ENCODE data around the gene SGCA. TPM values are rescaled to one million over a fixed set of nuclear protein-coding genes. Genes with fewer than 3 reads are reported as not detected.

SGCA gene
- total RNA-seq, 1 experiment from 2014 or later, result 0.24 TPM

DNA sequence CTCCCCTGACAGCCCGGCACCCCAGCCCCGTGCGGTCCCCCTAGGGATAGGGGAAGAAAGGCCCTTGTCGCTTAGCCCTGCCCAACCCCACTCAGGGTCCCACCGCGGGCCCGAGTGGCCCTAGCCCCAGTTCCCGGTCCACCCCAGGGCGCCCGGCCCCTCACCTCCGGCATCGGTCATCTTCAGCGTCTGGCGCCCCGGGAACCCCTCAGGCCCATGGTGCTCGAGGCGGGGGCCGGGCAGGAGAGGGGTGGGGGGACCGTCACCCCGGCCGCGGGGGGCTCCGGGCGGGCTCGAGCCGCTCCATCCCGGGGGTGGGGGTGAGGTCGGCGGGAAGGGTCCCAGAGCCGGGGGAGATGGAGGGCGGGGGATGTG is 36.5 kb upstream of the SGCA start:
- Histone ChIP-seq H3K23me2 (ENCODE audit: insufficient read length, low read depth, low read length, poor library complexity, severe bottlenecking) (peaks cover 12% of the 10 kb centered on the region), H2BK5ac (ENCODE audit: insufficient read length, low read length) (no peak overlapping the region), H2BK12ac (ENCODE audit: insufficient read length, low read depth, low read length) (no peak overlapping the region), H2AFZ (ENCODE audit: low read length) (no peak overlapping the region), H4K5ac (ENCODE audit: insufficient read length, low read depth, low read length) (no peak overlapping the region), H3K4me1 (ENCODE audit: insufficient read depth, low read length) (peaks cover 5% of the 10 kb centered on the region; the same call in 1 of the 2 replicates), H2BK120ac (ENCODE audit: low read depth, low read length, poor library complexity, severe bottlenecking) (no peak overlapping the region), H3K14ac (ENCODE audit: insufficient read depth, low read length) (no peak overlapping the region), H3K56ac (ENCODE audit: insufficient read length, low read depth, low read length) (no peak overlapping the region), H3K4ac (ENCODE audit: low read depth, low read length) (no peak overlapping the region), H3K9me3 (ENCODE audit: control insufficient read depth, low read depth, low read length) (no peaks in the 10 kb centered on the region), H4K20me1 (ENCODE audit: control insufficient read depth, insufficient read depth, insufficient read length) (no peaks in the 10 kb centered on the region), H3K23ac (ENCODE audit: insufficient read length, low read depth, low read length) (no peak overlapping the region), H2BK20ac (ENCODE audit: low read depth, low read length, poor library complexity, severe bottlenecking) (no peak overlapping the region), H3K79me1 (ENCODE audit: insufficient read depth, low read depth, low read length, poor library complexity, severe bottlenecking) (no peaks in the 10 kb centered on the region), H3K4me2 (ENCODE audit: insufficient read depth, insufficient read length, low read length) (peak overlapping the region; percentile 82), H3K9ac (ENCODE audit: extremely low read depth, insufficient read length, low read length) (no peak overlapping the region), H2AK5ac (ENCODE audit: insufficient read length, low read length) (no peak overlapping the region), H3T11ph (ENCODE audit: low read length) (no peak overlapping the region), H3K18ac (ENCODE audit: insufficient read length, low read depth, low read length) (no peak overlapping the region), H2BK15ac (ENCODE audit: low read depth, low read length) (no peak overlapping the region), H3K27me3 (ENCODE audit: insufficient read depth, low read length) (no peaks in the 10 kb centered on the region; the same call in 1 of the 2 replicates), H4K91ac (ENCODE audit: insufficient read length, low read depth, low read length) (no peak overlapping the region), H3K79me2 (ENCODE audit: insufficient read depth, low read length) (no peaks in the 10 kb centered on the region), H3K27ac (ENCODE audit: insufficient read length, low read depth, low read length) (no peak overlapping the region), H4K8ac (replicated peaks; ENCODE audit: insufficient read length, low read depth, low read length) (no peak overlapping the region)
- Mint-ChIP-seq H3K4me1 (peaks cover 33 to 59% of the 10 kb centered on the region in 2 experiments), H3K27me3 (ENCODE audit: low read depth) (peaks cover 42% of the 10 kb centered on the region), H3K9me3 (no peaks in the 10 kb centered on the region; a peak in 1 of 5 replicates), H3K36me3 (ENCODE audit: insufficient read depth in 1 of 3, low read depth in 3 of 3) (no peaks in the 10 kb centered on the region; a peak in 1 of 7 replicates), H3K4me3 (peak overlapping the region; percentile 83 to 93), H3K27ac (no peak overlapping the region)
- no peak for TF ChIP-seq CTCF (conservative IDR thresholded peaks at IDR 0.05)
- DNase-seq, result no peak
- WGBS (ENCODE audit: extremely low coverage, insufficient read length, low lambda C conversion rate), result no CpG with 5 or more reads among the region's 31 CpGs

Measured in H9 (cell line).